HepG2 (cell line): Measurements from ENCODE around the gene LMX1B. TPM values are rescaled to one million over a fixed set of nuclear protein-coding genes. Genes with fewer than 3 reads are reported as not detected.

ENCODE experiments used
- ATAC-seq: fragments of 200-7000 bp; cut with Tn5 transposase; 3 replicates; pipeline ENCODE4 v1.9.1; 2020; ENCODE audit warnings: mild to moderate bottlenecking, moderate library complexity
- BruUV-seq: library from RNA; stranded (reverse); fragments of 400-500 nt; replicated peaks from 2 replicates; lab custom pipeline; 2021; lab: Mats Ljungman, UMichigan
- CTCF ChIA-PET: fragments of 300-600 bp; formaldehyde crosslinking; extraction: SDS; loops from one replicate; lab custom pipeline; 2021; ENCODE audit warnings: low total read pairs, inconsistent platforms, low intra/inter-chr PET ratio; lab: Yijun Ruan, JAX
- POLR2A ChIA-PET: fragments of 350-600 bp; sonication (Branson Sonifier 250); formaldehyde crosslinking; loops from one replicate; lab custom pipeline; 2020; ENCODE audit warnings: antibody characterized with exemption, inconsistent platforms; lab: Yijun Ruan, JAX
- DNase-seq: peaks from one replicate; pipeline ENCODE4 v3.0.0-alpha.2; 2015; ENCODE audit warnings: low spot score
- FAIRE-seq: peaks from 3 replicates; lab custom pipeline; 2011; peaks lifted over from hg19 to GRCh38; lab: Jason Lieb, UNC
- H2AFZ ChIP-seq: one replicate; pipeline ENCODE4 v1.6.1; 2011; ENCODE audit warnings: low read length, inconsistent platforms
- H3K27ac ChIP-seq: fragments of 300-600 bp; 3 replicates; pipeline ENCODE4 v1.8.0; 2011; ENCODE audit warnings: mixed run types, mild to moderate bottlenecking, mixed read lengths, low read length, inconsistent platforms; ENCODE audit not compliant: insufficient read depth; ENCODE audit errors: extremely low read length
- H3K27me3 ChIP-seq, 2 experiments: fragments of 200-600 bp in 1 of 2; 2 replicates in 1 of 2; 3 replicates in 1 of 2; pipeline versions ENCODE4 v1.6.0 to v1.8.0; 2011; ENCODE audit warnings: low read length in 2 of 2, mild to moderate bottlenecking in 2 of 2, moderate library complexity in 2 of 2, inconsistent platforms in 1 of 2; ENCODE audit not compliant: insufficient read depth in 2 of 2, control insufficient read depth in 1 of 2
- H3K36me3 ChIP-seq, 2 experiments: fragments of 200-600 bp in 1 of 2; replicated peaks in 1 of 2; 2 replicates in 1 of 2; 3 replicates in 1 of 2; pipeline versions ENCODE4 v1.5.1 to v1.8.0; 2011; ENCODE audit warnings: low read length in 2 of 2, inconsistent platforms in 1 of 2; ENCODE audit not compliant: insufficient read depth in 2 of 2, control insufficient read depth in 1 of 2
- H3K4me1 ChIP-seq: 2 replicates; pipeline ENCODE4 v1.5.1; 2012; ENCODE audit warnings: low read length, inconsistent platforms; ENCODE audit not compliant: insufficient read depth
- H3K4me2 ChIP-seq: 2 replicates; pipeline ENCODE4 v1.6.0; 2011; ENCODE audit warnings: low read depth, low read length, inconsistent platforms
- H3K4me3 ChIP-seq, 3 experiments: fragments of 200-600 bp in 1 of 3; sonication (generic), shearing (Covaris generic) in 1 of 3; replicated peaks in 1 of 3; 2 replicates each; pipeline ENCODE4 v1.5.1; 2011 to 2016; ENCODE audit warnings: low read length in 3 of 3, inconsistent platforms in 2 of 3, low read depth in 2 of 3, mild to moderate bottlenecking in 2 of 3, control low read depth in 1 of 3, mixed read lengths in 1 of 3; ENCODE audit not compliant: insufficient read depth in 1 of 3
- H3K79me2 ChIP-seq: one replicate; pipeline ENCODE4 v1.6.1; 2011; ENCODE audit warnings: low read length, inconsistent platforms; ENCODE audit not compliant: insufficient read depth
- H3K9ac ChIP-seq: 2 replicates; pipeline ENCODE4 v1.6.0; 2011; ENCODE audit warnings: mild to moderate bottlenecking, low read depth, low read length, inconsistent platforms; ENCODE audit not compliant: insufficient read depth
- H3K9me3 ChIP-seq: 2 replicates; pipeline ENCODE4 v1.5.1; 2012; ENCODE audit warnings: mild to moderate bottlenecking, low read length
- H4K20me1 ChIP-seq: 2 replicates; pipeline ENCODE4 v1.6.0; 2011; ENCODE audit warnings: inconsistent platforms, mild to moderate bottlenecking, low read length, moderate library complexity; ENCODE audit not compliant: insufficient read depth
- AGO1 ChIP-seq: fragments of 200-400 bp; formaldehyde crosslinking; IDR thresholded peaks from 2 replicates; pipeline ENCODE4 v1.6.1; 2017; ENCODE audit warnings: mild to moderate bottlenecking, low read depth, low read length, moderate library complexity; ENCODE audit not compliant: poor library complexity, severe bottlenecking
- ATF5 ChIP-seq: sonication (generic); formaldehyde crosslinking; IDR thresholded peaks from 2 replicates; pipeline ENCODE4 v1.4.0; 2020; ENCODE audit warnings: mild to moderate bottlenecking, low read depth, missing genetic modification reagents
- CHD2 ChIP-seq: IDR thresholded peaks from 2 replicates; pipeline ENCODE4 v1.6.1; 2011; ENCODE audit warnings: low read depth, low read length, improper control_type of control experiment
- KAT8 ChIP-seq: IDR thresholded peaks from 2 replicates; pipeline ENCODE4 v1.6.1; 2016; ENCODE audit warnings: missing genetic modification reagents, missing compliant biosample characterization
- MEIS1 ChIP-seq: sonication (generic); formaldehyde crosslinking; IDR thresholded peaks from 2 replicates; pipeline ENCODE4 v1.9.0; 2021; ENCODE audit warnings: mild to moderate bottlenecking, missing genetic modification reagents, moderate library complexity, borderline replicate concordance
- NKX3-1 ChIP-seq: sonication (generic); formaldehyde crosslinking; IDR thresholded peaks from 2 replicates; pipeline ENCODE4 v1.5.0; 2020; ENCODE audit warnings: missing genetic modification reagents
- RNF2 ChIP-seq: fragments of 450-650 bp; conservative IDR thresholded peaks from 2 replicates; pipeline ENCODE4 v1.6.1; 2016; ENCODE audit warnings: low read depth
- ZBTB8A ChIP-seq: sonication (generic); formaldehyde crosslinking; IDR thresholded peaks from 2 replicates; pipeline ENCODE4 v1.4.0; 2020; ENCODE audit warnings: mild to moderate bottlenecking, low read depth, missing genetic modification reagents, borderline replicate concordance
- ZGPAT ChIP-seq: IDR thresholded peaks from 2 replicates; pipeline ENCODE4 v1.6.1; 2016; ENCODE audit warnings: mild to moderate bottlenecking
- ZNF138 ChIP-seq: sonication (generic); formaldehyde crosslinking; IDR thresholded peaks from 2 replicates; pipeline ENCODE4 v1.5.0; 2020; ENCODE audit warnings: mild to moderate bottlenecking, low read depth, missing genetic modification reagents
- ZNF143 ChIP-seq: sonication (generic); formaldehyde crosslinking; IDR thresholded peaks from 2 replicates; pipeline ENCODE4 v1.4.0; 2020; ENCODE audit warnings: missing genetic modification reagents
- ZNF17 ChIP-seq: sonication (generic); formaldehyde crosslinking; IDR thresholded peaks from 2 replicates; pipeline ENCODE4 v1.5.0; 2020; ENCODE audit warnings: mild to moderate bottlenecking, missing genetic modification reagents
- ZNF205 ChIP-seq: IDR thresholded peaks from 2 replicates; pipeline ENCODE4 v1.6.1; 2018; ENCODE audit warnings: missing biosample characterization, missing genetic modification reagents
- ZNF282 ChIP-seq: fragments of 450-650 bp; IDR thresholded peaks from 2 replicates; pipeline ENCODE4 v1.6.1; 2018; ENCODE audit not compliant: partially characterized antibody
- ZNF75D ChIP-seq: sonication (generic); formaldehyde crosslinking; IDR thresholded peaks from 2 replicates; pipeline ENCODE4 v1.8.1; 2023; ENCODE audit warnings: missing genetic modification reagents, mild to moderate bottlenecking, borderline replicate concordance
- ZNF773 ChIP-seq: sonication (generic); formaldehyde crosslinking; IDR thresholded peaks from 2 replicates; pipeline ENCODE4 v1.4.0; 2020; ENCODE audit warnings: missing genetic modification reagents, borderline replicate concordance
- WGBS: methylation state at CpG from one replicate; pipeline ENCODE4 v1.1.6; 2017; ENCODE audit warnings: low lambda C conversion rate; 5-methylcytosine and 5-hydroxymethylcytosine counted together
- in situ Hi-C: cut with HindIII; loops from 2 replicates; pipeline ENCODE4 v1.10.0; 2017; ENCODE audit warnings: low pct_unique_long_range_greater_than_20kb; ENCODE audit not compliant: extremely low pct_ligation_motif_present
- intact Hi-C: fragments of 100-400 bp; cut with micrococcal nuclease; formaldehyde crosslinking; loops from one replicate; pipeline ENCODE4 v1.10.0; 2022; ENCODE audit not compliant: unreplicated experiment
- polyA plus RNA-seq, 8 experiments: library from polyadenylated mRNA; depleted of rRNA in 3 of 8; stranded (reverse) in 7 of 8; unstranded in 1 of 8; fragments of >200 nt; fragmentation: Illumina TruSeq in 4 of 8; extraction: Trizol in 4 of 8; gene quantifications; 2 replicates each; pipeline versions ENCODE4 v1.2.1 to v1.2.3, GENCODE V29; 2011 to 2016; ENCODE audit warnings: low read depth in 4 of 8, missing spikeins in 1 of 8, mixed read lengths in 1 of 8; ENCODE audit not compliant: insufficient read depth in 1 of 8
- total RNA-seq, 5 experiments: library from RNA; depleted of rRNA; stranded (reverse); fragments of >200 nt; fragmentation: Illumina TruSeq; extraction: Trizol; gene quantifications; 2 replicates each; pipeline ENCODE4 v1.2.3, GENCODE V29; 2016; ENCODE audit warnings: low read depth in 1 of 5
- TF ChIP-seq, protein P1 (sequence below): sonication (generic); formaldehyde crosslinking; IDR thresholded peaks from 2 replicates; pipeline ENCODE4 v1.8.0; 2022; ENCODE audit warnings: mild to moderate bottlenecking, missing genetic modification reagents, borderline replicate concordance
- TF ChIP-seq, protein P2 (sequence below): fragments of 450-650 bp; IDR thresholded peaks from 2 replicates; pipeline ENCODE4 v1.6.1; 2017
- TF ChIP-seq, protein P3 (sequence below): sonication (generic); formaldehyde crosslinking; IDR thresholded peaks from 2 replicates; pipeline ENCODE4 v1.5.0; 2020; ENCODE audit warnings: missing genetic modification reagents

The LMX1B gene
- total and polyA plus RNA-seq, 2 of the 13 experiments (the other 11 are each of a cell fraction or from before 2014, with no cell fraction given) = not detected

GRCh38 chr9:126643945-126644527 lies 30.3 kb downstream of the LMX1B start (continued):
- no peak for TF ChIP-seq ZNF205
- no peak for TF ChIP-seq MEIS1
- no peak for TF ChIP-seq CHD2
- TF ChIP-seq ZBTB8A (CRISPR knock-in tag) = no peak
- TF ChIP-seq NKX3-1 (CRISPR knock-in tag) = no peak
- TF ChIP-seq RNF2 = no peak
- no peak for TF ChIP-seq ZNF75D (CRISPR knock-in tag)

DNA sequence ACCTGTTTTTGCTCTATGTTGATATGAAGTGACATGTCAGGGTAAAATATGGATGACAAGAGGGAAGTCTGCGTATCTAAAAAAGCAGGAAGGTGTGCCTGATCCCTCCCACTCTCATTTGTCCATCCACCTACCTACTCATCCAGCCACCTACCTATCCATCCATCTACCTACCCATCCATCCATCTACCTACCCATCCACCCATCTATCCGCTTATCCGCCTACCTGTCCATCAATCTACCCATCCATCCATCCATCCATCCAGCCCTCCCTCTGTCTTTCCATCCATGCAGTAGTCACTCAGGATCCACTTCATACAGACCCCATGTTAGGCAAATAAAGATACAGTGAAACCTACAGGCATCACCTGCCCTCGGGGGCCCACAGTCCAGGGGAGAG lies 32.4 kb downstream of the LMX1B start:
- no peak overlapping the region for H3K9ac ChIP-seq
- DNase-seq (no peak), FAIRE-seq (no peak), ATAC-seq (no peak)
- H3K36me3 ChIP-seq = no peaks in the 10 kb centered on the region
- H4K20me1 ChIP-seq = no peaks in the 10 kb centered on the region
- CTCF ChIA-PET = no interaction called here
- BruUV-seq = no TSS peak
- H3K4me2 ChIP-seq = no peak overlapping the region
- 40% methylated on average over 4 of the region's 4 CpGs for WGBS
- H3K27me3 ChIP-seq = peaks cover 33 to 98% of the 10 kb centered on the region in 2 experiments
- H3K4me1 ChIP-seq = no peaks in the 10 kb centered on the region
- H3K9me3 ChIP-seq = no peaks in the 10 kb centered on the region
- POLR2A ChIA-PET = no interaction called here
- no peak overlapping the region for H2AFZ ChIP-seq
- in situ Hi-C loops = no loop called here
- H3K27ac ChIP-seq = no peak overlapping the region
- no peak overlapping the region for H3K4me3 ChIP-seq
- intact Hi-C loops = no loop called here
- H3K79me2 ChIP-seq = no peaks in the 10 kb centered on the region
- TF ChIP-seq, protein P1, sequence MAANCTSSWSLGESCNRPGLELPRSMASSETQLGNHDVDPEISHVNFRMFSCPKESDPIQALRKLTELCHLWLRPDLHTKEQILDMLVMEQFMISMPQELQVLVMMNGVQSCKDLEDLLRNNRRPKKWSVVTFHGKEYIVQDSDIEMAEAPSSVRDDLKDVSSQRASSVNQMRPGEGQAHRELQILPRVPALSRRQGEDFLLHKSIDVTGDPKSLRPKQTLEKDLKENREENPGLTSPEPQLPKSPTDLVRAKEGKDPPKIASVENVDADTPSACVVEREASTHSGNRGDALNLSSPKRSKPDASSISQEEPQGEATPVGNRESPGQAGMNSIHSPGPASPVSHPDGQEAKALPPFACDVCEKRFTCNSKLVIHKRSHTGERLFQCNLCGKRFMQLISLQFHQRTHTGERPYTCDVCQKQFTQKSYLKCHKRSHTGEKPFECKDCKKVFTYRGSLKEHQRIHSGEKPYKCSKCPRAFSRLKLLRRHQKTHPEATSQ = no peak
- TF ChIP-seq KAT8 (CRISPR knock-in tag) (no peak), ATF5 (CRISPR knock-in tag) (no peak), ZNF773 (CRISPR knock-in tag) (no peak), AGO1 (no peak), ZNF138 (CRISPR knock-in tag) (no peak), ZNF282 (no peak), ZNF17 (CRISPR knock-in tag) (no peak), ZNF143 (CRISPR knock-in tag) (no peak), ZNF75D (CRISPR knock-in tag) (no peak), ZGPAT (CRISPR knock-in tag) (no peak)
- TF ChIP-seq, protein P2, sequence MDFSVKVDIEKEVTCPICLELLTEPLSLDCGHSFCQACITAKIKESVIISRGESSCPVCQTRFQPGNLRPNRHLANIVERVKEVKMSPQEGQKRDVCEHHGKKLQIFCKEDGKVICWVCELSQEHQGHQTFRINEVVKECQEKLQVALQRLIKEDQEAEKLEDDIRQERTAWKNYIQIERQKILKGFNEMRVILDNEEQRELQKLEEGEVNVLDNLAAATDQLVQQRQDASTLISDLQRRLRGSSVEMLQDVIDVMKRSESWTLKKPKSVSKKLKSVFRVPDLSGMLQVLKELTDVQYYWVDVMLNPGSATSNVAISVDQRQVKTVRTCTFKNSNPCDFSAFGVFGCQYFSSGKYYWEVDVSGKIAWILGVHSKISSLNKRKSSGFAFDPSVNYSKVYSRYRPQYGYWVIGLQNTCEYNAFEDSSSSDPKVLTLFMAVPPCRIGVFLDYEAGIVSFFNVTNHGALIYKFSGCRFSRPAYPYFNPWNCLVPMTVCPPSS = no peak
- TF ChIP-seq, protein P3, sequence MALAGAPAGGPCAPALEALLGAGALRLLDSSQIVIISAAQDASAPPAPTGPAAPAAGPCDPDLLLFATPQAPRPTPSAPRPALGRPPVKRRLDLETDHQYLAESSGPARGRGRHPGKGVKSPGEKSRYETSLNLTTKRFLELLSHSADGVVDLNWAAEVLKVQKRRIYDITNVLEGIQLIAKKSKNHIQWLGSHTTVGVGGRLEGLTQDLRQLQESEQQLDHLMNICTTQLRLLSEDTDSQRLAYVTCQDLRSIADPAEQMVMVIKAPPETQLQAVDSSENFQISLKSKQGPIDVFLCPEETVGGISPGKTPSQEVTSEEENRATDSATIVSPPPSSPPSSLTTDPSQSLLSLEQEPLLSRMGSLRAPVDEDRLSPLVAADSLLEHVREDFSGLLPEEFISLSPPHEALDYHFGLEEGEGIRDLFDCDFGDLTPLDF = no peak
